ENCODE measurements around the gene PRM1.
"Not testable (repeated sequence)": the region's sequence is repeated elsewhere in the genome, so short reads cannot be mapped to it uniquely, and the experiment has no call there.

The PRM1 gene

DNA sequence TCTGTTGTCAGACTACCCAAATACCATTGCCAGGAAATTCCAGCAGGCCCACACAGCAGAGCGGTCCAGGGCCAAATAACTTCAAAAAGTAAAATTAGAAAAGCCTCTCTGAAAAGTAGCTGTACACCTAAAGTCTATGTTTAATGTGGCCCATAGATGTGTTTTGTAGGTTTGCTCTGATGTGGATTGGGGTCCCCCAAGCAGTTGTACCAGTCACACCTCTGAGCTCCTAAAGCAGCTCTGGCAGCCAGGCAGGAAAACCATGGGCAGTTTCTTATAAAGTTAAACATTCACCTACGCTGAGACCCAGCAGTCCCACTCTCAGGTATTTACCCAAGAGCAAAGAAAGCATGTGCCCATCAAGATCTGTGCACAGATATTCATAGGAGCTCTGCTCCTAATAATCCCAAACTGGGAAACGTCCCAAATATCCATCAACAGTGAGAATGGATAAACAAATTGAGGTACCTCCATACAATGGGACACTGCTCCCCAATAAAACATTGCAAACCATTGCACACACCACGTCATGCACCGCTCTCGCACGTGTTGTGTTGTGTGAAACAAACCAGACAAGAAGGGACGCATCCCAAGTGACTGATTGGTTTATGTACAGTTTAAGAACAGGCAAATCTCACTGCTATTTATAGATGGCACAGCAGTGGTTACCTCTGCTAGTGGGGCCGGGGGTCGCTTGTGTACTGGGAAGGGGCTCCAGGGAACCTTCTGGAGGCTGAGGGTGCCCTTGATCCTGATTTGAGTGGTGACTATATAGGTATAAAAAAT, 15.8 kb upstream of the PRM1 start:
- no peak for DNase-seq

DNA sequence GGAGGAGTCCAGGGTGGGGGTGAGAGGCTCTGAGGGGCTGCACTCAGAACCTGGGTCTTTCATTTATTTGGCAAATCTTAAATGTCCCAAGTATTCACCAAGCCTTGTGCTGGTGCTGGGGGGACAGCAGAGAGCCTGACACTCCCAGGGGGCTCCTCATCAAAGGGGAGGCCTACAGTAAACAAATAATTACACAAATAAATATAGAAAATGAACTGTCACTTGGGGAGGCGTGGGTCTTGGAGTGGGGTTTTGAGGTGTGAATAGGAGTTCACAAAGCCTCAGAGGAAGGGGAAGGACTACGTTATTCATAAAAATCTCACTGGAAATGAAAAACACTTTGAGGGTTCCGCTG, 15.2 kb upstream of the PRM1 start:
- no peak for DNase-seq

DNA sequence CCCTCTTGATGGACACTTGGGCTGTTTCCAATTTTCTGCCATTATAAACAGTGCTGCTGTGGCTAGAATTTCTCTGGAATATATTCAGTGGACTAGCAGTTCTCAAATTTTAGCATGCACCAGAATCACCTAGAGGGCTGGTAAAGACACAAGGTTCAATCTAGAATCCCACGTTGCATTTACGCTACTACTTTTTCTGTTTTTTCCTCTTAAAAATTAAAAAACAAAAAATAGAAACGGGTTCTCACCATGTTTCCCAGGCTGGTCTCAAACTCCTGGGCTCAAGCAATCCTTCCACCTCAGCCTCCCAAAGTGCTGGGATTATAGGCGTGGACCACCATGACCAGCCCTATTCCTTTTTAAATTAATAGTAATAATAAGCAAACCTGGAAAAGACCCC, 14.5 kb upstream of the PRM1 start:
- no peak for DNase-seq

DNA sequence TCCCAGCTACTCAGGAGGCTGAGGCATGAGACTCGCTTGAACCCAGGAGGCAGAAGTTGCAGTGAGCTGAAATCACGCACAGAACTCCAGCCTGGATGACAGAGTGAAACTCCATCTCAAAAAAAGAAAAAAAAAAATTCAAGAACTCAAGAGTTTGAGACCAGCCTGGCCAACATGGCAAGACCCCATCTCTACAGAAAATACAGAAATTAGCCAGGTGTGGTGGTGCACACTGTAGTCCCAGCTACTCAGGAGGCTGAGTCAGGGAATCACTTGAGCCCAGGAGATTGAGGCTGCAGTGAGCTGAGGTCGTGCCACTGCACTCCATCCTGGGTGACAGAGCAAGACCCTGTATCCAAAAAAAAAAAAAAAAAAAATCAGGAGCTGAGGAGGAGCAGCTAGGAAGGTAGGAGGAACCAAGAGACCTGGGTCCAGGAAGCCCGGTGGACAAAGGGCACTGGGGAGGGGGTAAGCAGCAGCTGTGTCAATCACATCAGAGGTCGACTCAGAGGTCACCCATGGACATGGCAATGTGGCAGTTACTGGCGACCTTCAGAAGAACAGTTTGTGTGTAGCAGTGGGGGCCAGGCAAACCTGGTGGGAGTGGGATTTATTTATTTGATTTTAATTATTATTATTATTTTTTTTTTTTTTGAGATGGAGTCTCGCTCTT, 11.1 kb upstream of the PRM1 start:
- no peak for DNase-seq

DNA sequence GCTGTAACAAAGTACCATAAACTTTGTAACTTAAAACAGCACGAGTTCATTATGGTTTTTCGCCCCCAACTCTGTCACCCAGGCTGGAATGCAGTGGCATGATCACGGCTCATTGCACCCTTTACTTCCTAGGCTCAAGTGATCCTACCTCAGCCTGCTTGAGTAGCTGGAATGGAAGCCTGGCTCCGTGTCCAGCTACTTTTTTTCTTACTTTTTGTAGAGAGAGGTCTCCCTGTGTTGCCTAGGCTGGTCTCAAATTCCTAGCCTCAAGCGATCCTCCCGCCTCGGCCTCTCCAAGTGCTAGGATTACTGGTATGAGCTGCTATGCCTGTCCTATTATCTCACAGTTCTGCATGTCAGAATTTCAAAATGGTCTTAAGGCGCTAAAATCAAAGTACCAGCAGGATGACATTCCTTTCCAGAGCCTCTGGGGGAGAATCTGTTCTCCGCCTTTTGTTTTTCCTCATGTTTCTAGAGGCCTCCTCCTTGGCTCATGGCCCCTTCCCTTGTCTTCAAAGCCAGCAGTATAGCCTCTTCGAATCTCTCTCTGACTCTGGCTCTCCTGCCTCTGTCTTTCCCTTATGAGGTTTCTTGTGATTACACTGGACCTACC, 10.1 kb upstream of the PRM1 start:
- no peak for DNase-seq

DNA sequence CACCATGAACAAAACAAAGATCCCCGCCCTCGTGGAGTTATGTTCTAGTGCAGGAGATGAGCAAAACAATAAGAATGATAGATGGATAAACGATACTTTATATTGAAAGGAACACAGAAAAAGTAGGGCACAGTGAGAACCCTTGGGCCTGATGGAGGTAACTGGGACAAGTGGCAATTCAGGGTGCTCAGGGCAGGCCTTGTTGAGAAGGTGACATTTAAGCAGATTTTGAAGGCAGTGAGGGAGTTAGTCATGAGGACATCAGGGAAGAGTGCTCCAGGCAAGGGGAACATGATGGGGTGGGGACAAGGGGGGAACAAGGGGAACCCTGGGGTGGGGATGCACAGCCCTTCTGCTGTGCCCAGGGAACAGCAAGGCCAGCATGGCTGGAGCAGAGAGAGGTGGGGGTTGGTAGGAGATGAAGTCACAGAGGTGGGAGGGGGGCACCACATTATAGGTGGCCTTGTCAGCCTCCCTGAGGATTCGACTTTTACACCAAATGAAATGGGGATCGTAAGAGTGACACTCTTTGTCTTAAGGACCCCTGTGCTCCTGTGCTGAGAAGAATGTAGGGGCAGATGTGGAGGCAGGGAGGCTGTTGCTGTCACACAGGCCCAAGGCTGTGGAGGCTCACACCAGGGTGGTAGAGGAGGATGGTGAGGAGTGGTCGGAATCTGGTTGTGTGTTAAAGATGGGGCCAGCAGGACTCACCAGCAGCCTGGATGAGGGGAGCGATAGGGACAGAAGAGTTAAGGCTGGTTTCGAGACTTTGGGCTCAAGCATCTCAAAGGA, 9.2 kb upstream of the PRM1 start:
- DNase-seq: no peak

DNA sequence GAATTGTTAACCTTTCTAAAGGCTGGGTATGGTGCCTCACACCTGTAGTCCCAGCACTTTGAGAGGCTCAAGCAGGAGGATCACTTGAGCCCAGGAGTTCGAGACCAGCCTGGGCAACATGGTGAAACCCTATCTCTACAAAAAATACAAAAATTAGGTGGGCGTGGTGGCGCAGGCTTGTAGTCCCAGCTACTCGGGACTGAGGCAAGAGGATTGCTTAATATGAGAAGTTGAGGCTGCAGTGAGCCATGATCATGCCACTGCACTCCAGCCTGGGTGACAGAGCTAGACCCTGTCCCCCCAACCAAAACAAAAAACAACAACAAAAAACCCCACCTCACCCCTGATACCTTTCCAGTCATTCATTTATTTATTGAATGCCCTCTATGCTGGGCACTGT, 8.6 kb upstream of the PRM1 start:
- DNase-seq: not testable (repeated sequence)

DNA sequence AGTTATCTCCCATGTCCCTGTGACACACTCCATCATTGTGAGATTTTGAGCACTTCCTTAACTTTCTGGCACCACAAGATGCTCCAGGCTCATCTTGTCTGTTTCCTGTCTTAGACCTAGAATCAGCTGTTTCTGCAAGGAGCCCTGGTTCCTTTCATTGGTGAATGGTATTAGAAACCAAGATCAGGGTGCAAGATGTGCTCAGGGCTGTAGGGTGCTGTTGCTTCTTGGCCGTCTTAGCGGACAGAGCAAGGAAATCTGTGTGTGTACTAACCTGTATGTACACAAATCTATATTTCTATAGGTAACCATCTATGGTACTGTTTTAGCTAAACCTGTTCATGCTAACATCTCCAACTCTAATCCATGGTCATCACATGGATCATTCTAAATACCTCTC, 8.1 kb upstream of the PRM1 start:
- DNase-seq: no peak

DNA sequence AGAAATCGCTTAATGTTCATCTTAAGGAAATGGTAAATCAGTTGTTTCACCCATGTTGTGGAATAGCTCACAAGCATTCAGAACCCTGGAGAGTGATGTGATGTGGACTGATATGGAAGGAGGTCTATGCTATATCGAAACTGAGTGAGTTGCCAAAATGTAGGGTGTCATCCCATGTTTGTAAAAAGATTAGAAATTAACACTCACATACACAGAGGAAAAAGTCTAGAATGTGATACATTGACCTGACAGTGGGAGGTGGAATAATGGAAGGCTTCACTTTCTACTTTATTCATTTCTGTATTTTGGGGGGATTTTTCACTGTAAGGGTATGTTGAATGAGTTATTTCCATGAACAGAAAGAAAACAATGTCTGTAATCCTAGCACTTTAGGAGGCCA, 4.7 kb upstream of the PRM1 start:
- DNase-seq: no peak

DNA sequence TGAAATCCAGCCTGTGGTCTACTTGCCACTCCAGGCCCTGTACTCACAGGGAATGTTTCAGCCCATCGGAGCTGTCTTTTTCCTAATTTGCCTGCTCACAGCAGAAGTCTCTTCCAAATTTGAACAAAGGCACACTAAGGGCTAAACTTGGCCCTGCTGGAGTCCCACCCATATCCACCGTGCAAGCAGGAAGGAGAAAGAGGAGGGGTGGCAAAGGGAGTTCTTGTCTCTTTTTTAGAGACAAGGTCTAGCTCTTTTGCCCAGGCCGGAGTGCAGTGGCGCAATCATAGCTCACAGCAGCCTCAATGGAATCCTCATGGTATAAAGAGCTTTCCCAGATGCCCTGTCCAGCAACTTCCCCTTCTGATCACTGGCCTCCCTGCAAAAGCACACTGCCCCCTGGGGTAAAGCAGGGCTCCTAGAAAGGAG, 2.7 kb upstream of the PRM1 start:
- DNase-seq: no peak

DNA sequence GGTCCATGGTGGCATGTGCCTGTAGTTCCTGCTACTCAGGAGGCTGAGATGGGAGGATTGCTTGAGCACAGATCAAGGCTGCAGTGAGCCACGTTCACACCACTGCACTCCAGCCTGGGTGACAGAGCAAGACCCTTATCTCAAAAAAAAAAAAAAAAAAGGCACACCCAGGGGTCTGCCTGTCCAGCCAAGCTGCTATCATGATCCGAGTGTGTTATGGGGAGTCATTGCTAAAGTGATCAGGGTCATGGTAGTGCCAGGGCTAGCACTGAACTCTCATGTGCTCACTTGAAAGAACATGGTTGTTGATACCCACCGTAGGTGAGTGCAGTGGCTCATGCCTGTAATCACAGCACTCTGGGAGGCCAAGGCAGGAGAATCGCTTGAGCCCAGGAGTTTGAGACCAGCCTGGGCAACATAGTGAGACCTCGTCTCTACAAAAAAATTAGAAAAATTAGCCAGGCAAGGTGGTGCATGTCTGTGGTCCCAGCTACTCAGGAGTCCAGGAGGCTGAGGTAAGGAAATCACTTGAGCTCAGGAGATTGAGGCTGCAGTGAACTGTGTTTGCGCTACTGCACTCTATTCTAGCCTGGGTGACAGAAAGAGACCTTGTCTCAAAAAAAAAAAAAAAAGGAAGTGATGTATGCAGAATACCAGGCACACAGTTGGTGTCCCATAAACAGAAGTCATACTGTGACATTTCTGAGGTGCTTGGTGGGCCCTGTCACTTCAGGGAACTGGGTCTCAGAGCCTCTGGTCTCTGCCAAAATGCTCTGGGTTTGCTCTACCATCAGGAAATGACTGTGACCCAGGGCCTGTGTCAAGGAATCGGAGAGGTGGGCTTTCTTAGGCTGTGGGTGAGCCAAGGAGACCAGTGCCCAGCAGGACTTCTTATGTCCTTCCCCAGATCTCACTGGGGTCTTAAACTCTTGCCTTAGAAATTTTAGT, 2.2 kb downstream of the PRM1 start:
- DNase-seq: no peak

DNA sequence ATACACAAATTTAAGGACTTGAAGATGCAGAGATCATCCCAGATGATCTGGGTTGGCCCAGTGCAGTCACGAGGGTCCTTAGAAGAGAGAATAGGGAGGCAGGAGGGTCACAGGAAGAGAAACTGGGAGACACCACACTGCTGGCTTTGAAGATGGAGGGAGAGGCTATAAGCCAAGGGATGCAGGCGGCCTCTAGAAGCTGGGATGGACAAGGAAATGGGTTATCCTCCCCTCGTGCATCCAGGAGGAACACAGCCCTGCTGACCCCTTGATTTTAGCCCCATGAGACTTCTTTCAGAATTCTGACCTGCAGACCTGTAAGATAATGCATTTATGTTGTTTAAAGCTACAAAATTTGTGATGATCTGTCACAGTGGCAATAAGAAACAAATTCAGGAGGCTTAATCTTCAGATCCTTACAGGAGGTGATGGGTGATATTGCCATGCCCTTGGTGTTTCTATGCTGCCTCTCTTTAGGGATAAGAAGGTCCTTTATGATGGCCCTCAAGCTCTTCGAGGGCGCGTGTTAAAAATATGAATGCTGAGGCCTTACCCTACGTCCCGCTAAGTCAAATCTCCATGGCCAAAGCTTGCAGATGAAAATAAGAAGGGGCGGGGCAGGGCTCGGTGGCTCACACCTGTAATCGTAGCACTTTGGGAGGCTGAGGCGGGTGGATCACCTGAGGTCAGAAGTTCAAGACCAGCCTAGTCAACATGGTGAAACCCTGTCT, 3.4 kb downstream of the PRM1 start:
- no peak for DNase-seq

DNA sequence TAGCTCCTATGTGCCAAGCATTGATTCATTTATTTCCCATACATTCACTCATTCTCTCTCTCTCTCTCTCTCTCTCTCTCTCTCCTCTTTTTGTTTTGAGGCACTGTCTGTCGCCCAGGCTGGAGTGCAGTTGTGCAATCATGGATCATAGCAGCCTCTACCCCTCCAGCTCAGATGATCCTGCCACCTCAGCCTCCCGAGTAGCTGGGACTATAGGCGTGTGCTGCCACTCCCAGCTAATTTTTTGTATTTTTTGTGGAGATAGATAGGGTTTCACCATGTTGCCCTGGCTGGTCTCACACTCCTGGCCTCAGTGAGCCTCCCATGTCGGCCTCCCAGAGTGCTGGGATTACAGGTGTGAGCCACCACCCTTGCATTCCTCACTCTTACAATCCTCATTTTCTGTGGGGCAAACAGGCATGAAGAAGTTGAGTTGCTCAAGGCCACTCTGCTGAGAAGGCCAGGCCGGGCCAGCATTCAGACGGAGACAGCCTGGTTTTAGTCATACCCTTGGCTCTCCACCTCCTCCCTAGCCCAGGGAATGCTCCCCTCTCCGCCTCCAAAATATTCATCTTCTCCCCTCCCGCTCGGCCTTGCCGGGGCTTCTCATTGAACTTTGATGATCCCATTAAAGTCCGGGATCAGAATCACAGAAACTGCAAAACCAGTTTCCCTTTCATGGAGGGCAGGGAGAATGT, 4.1 kb downstream of the PRM1 start:
- no peak for DNase-seq

DNA sequence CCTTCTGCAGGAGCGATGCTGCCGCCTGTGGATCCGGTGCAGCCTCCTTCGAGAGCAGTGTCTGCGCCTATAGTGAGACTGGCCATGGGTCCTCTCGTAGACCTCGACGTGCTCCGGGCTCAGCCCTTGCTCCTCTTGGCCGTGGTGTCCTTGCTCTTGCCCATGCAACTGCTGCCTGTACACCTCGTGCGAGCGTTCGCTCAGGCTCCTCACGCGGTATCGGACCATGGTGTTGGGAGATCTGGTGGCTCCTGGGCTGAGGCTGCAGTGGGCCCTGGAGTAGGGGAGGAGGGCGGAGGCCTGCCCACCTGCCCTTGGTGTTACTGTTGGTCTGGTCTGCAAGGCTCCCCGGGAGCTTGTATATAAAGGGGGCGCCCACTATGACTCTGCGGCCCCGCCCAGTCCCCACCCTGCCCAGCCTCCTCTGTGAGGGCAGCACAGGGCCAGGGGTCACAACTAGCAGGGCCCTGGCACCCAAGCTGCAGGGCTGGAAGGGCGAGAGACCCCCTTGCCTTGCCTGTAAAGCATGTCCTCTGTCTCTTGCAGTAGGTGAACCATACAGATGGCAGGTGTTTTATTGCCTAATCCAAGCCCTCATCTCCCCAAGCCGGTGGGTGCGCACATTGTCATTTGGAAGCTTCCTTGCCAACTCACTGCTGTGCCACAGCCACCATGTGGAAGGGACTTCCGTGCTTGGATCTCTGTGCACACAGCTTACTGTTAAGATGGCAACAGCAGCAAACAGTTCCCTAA, 4.8 kb downstream of the PRM1 start, which contains the start of gene PRM2:
Gene PRM2 (minus strand): TSS at position 338 of the 753 bp plus-strand sequence. CDS start 110 bp downstream, at position 228.
- DNase-seq: no peak

DNA sequence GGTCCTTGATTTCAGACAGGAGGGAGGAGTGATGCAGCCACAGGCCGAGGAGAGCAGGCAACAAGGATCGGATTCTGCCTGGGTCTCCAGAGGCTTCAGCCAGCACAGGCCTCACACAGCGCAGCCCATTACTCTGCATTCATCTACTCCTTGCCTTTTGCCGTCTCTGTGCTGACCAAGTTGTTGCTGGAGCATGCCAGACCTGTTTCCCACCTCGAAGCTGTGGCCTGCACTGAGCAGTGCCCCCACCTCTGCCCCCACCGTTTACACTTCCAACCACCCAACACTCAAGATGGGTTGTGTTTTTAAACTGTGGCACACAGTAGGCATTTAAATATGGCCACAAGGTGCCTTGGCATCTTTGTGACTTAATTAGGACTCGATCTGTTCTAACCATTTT, 6.2 kb downstream of the PRM1 start:
- DNase-seq: no peak

DNA sequence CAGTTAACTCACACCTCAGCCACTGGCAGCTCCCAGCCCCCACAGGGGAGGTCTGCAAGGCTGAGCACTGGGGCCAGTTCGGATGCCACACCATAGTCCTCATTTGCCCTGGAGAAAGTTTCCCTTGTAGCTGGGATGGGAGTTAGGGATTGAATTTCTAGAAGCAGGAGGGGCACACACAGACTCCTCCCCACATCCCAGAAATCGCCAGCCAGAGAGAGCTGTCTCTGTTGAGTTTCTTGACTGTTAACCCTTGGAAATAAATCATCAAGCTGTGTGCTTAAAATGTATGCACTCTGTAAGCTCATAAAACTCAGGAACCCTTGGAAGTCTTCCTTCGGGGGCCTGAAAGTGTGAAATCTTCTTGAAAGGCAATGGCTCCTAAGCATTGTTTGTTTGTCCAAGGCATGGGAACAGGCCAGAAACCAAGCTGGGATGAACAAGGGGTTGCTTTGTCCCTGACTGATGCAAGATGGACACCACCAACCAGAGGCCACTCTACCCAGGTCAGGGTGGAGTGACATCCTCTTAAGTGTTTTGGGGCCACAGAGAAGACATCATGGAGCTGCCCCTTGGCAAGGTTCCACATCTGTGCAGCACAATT, 7.3 kb downstream of the PRM1 start:
- DNase-seq: no peak

DNA sequence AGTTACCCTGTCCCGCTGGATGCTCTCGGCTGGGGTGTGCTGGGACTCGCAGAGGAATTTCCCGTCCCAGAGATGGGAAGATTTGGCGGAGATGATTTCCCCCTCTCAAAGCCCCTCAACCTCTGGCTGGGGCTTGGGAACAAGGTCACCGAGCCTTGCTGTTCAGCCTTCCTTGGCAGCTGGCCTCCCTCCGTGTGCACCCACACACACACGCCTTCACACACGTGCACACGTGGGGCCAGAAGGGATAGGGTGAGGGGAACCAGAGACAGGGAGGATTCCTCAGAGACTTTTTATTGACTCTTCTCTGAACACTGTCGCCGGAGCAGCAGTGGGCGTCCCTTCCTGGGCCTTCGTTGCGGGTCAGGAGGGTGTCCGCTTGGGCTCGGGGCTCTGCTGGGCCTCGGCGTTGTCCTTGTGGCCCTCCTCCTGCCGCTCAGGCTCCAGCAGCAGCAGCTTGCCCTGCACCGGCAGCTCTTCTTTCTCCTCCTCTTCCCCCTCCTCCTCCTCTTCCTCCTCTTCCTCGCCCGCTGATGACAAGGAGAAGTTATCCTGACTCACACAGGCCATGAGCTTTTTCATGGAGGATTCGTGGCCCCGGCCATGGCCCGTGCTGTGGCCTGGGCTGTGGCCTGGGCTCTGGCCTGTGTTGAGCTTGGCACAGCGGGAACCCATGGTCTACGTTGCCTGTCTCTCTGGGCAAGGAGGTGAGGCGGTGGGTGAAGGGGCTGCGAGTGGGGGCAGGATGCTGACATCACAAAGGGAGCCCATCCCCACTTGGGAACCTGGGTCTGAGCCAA, 8.0 kb downstream of the PRM1 start, which contains the start of gene PRM3:
Gene PRM3 (minus strand): TSS at position 709 of the 800 bp plus-strand sequence. CDS start 34 bp downstream, at position 675.
- DNase-seq: no peak

DNA sequence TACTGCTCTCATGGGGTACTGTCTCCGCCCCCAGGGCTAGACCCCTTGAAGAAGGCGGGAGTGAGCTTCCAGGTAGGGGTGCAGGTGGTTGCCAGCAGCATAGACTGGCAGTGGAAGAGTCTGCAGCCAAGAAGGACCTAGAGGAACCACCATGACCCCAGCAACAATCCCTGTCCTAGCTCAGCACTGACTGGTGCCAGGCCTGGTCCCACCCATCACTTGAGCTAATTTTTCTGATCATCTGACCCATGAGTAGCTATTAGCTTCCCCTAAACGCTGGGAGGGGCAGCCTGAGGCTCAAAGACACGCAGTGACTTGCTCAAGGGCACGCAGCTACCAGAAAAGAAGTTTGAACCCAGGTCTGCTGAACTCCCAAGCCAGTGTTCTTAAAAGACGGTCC, 8.6 kb downstream of the PRM1 start:
- no peak for DNase-seq

DNA sequence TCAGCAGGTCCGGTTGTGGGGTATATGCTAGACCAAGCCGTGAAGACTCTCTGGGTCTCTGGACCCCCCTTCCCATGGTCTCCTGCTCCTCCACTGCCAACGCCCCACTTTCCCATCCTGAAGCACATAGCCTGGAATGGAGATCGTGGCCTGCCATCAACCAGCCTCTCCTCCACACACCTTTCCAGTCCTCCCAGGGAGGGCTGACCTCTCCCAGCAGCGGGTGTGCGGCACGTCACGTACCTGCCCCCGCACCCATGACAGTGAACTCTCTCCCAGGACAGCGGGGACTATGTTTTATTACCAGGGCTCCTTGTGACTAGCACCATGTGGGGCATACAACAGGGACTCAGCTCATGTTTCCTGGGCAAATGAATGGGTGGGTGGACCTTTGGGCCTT, 9.5 kb downstream of the PRM1 start:
- DNase-seq: no peak

Data from NCI-H2107 (cell line).